ENCODE data around the gene HCRTR2. TPM values are rescaled to one million over a fixed set of nuclear protein-coding genes. Genes with fewer than 3 reads are reported as not detected.

Gene HCRTR2
- total RNA-seq, 2 experiments from 2014 or later = not detected

DNA sequence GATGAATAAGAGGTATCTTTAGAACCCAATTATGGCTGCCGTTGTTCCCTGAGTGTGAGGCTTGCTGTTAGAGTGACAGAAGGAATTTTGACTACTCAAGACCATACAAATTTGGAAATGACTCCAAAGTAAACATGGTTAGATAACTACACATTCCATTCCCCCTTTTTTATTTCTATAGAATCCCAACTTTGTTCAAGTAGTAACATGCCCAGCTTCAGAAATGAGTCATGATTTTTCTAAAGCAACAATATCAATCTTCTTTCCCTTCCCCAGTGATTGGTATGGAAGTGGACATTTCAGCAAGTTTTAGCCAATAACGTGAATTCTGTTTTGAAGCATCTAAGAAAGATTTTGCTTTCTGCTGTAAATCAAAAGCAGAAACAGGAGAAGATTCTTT, 37.8 kb downstream of the HCRTR2 start:
- no peaks in the 10 kb centered on the region for H3K27me3 Mint-ChIP-seq
- ChIA-PET POLR2A (interaction anchor here (0.7 kb wide), 1 partner anchor 158 kb away, joined by 4 read pairs; no protein-coding TSS in a partner anchor), CTCF (no interaction called here)
- Histone ChIP-seq H3K27me3 (ENCODE audit: control insufficient read depth in 1 of 2, insufficient read depth in 2 of 2, low read length in 2 of 2) (no peaks in the 10 kb centered on the region), H3K4me1 (ENCODE audit: insufficient read depth, low read length) (no peaks in the 10 kb centered on the region), H3K9me3 (ENCODE audit: control insufficient read depth in 1 of 2, insufficient read depth in 1 of 2, low read length in 2 of 2) (peaks cover 5 to 6% of the 10 kb centered on the region in 2 experiments), H3K27ac (ENCODE audit: low read depth in 1 of 2, low read length in 2 of 2) (no peak overlapping the region), H3K4me3 (ENCODE audit: low read length) (no peak overlapping the region), H3K36me3 (ENCODE audit: insufficient read depth, low read length) (no peaks in the 10 kb centered on the region)
- H3K36me3 Mint-ChIP-seq (ENCODE audit: low read depth) = no peaks in the 10 kb centered on the region
- no peaks in the 10 kb centered on the region for H3K4me1 Mint-ChIP-seq (ENCODE audit: low read depth)
- TF ChIP-seq, protein P1, sequence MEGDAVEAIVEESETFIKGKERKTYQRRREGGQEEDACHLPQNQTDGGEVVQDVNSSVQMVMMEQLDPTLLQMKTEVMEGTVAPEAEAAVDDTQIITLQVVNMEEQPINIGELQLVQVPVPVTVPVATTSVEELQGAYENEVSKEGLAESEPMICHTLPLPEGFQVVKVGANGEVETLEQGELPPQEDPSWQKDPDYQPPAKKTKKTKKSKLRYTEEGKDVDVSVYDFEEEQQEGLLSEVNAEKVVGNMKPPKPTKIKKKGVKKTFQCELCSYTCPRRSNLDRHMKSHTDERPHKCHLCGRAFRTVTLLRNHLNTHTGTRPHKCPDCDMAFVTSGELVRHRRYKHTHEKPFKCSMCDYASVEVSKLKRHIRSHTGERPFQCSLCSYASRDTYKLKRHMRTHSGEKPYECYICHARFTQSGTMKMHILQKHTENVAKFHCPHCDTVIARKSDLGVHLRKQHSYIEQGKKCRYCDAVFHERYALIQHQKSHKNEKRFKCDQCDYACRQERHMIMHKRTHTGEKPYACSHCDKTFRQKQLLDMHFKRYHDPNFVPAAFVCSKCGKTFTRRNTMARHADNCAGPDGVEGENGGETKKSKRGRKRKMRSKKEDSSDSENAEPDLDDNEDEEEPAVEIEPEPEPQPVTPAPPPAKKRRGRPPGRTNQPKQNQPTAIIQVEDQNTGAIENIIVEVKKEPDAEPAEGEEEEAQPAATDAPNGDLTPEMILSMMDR (IDR thresholded peaks at IDR 0.05) = no peak
- no peak for ATAC-seq (ENCODE audit: poor library complexity)
- no peak for DNase-seq
- intact Hi-C loops (cut with DNase I, micrococcal nuclease) = no loop called here
- H3K9me3 Mint-ChIP-seq = peaks cover 14% of the 10 kb centered on the region
- H3K4me3 Mint-ChIP-seq = no peak overlapping the region
- no peak overlapping the region for H3K27ac Mint-ChIP-seq

DNA sequence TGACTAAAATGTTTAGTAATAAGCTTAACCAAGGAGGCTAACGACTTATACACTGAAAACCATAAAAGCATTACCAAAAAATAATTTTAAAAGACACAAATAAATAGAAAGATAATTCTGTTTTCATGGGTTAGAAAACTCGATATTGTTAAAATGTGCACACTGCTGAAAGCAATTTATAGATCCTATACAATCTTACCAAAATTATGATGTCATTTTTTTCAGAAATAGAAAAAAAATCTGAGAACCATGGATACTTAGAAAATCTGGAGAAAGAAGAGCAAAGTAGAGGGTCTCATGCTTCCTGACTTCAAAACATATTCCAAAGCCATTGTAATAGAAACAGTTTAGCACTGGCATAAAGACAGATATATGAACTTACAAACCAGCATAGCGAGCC, 46.6 kb downstream of the HCRTR2 start:
- POLR2A ChIA-PET = no interaction called here

DNA sequence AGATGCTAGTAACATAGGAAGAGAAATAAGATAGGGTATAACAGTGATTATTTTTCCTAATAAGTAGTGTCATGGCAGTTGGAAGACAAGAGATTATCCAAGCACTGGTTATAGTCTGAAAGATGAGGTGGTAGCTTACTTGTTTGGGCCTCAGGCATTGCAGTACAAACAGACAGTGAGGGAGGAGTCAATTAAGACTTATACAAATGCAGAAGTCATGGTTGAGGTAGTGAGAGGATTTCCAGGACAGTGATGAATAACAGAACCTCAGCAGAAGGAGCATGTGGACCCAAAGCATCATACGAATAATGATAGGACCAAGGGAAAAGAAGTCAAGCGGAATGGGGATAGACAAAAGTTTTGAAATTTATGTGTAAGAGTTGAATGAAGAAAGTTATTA, 53.5 kb downstream of the HCRTR2 start:
- Histone ChIP-seq H3K27me3 (ENCODE audit: control insufficient read depth in 1 of 2, insufficient read depth in 2 of 2, low read length in 2 of 2) (no peaks in the 10 kb centered on the region), H3K4me3 (ENCODE audit: low read length) (no peak overlapping the region), H3K9me3 (ENCODE audit: control insufficient read depth in 1 of 2, insufficient read depth in 1 of 2, low read length in 2 of 2) (peaks cover 8 to 9% of the 10 kb centered on the region in 2 experiments), H3K27ac (ENCODE audit: low read depth in 1 of 2, low read length in 2 of 2) (no peak overlapping the region), H3K36me3 (ENCODE audit: insufficient read depth, low read length) (no peaks in the 10 kb centered on the region), H3K4me1 (ENCODE audit: insufficient read depth, low read length) (no peaks in the 10 kb centered on the region)
- CTCF ChIA-PET = no interaction called here
- no peak overlapping the region for H3K4me3 Mint-ChIP-seq
- peaks cover 5% of the 10 kb centered on the region for H3K9me3 Mint-ChIP-seq
- H3K4me1 Mint-ChIP-seq (ENCODE audit: low read depth) = no peaks in the 10 kb centered on the region
- intact Hi-C loops (cut with DNase I, micrococcal nuclease) = no loop called here
- H3K27me3 Mint-ChIP-seq = no peaks in the 10 kb centered on the region
- POLR2A ChIA-PET = no interaction called here
- H3K36me3 Mint-ChIP-seq (ENCODE audit: low read depth) = no peaks in the 10 kb centered on the region
- H3K27ac Mint-ChIP-seq = no peak overlapping the region
- ATAC-seq (ENCODE audit: poor library complexity) = no peak
- DNase-seq = no peak
- TF ChIP-seq, protein P1 (IDR thresholded peaks at IDR 0.05) = no peak

More for the DNA sequence above, 46.6 kb downstream of the HCRTR2 start:
- TF ChIP-seq, protein P1 (IDR thresholded peaks at IDR 0.05) = no peak
- CTCF ChIA-PET = no interaction called here
- no peak overlapping the region for H3K27ac Mint-ChIP-seq
- Histone ChIP-seq H3K27ac (ENCODE audit: low read depth in 1 of 2, low read length in 2 of 2) (no peak overlapping the region), H3K9me3 (ENCODE audit: control insufficient read depth in 1 of 2, insufficient read depth in 1 of 2, low read length in 2 of 2) (peaks cover 6 to 9% of the 10 kb centered on the region in 2 experiments), H3K4me3 (ENCODE audit: low read length) (no peak overlapping the region), H3K27me3 (ENCODE audit: control insufficient read depth in 1 of 2, insufficient read depth in 2 of 2, low read length in 2 of 2) (no peaks in the 10 kb centered on the region), H3K4me1 (ENCODE audit: insufficient read depth, low read length) (no peaks in the 10 kb centered on the region), H3K36me3 (ENCODE audit: insufficient read depth, low read length) (no peaks in the 10 kb centered on the region)
- no peaks in the 10 kb centered on the region for H3K27me3 Mint-ChIP-seq
- intact Hi-C loops (cut with DNase I, micrococcal nuclease) = no loop called here
- ATAC-seq (ENCODE audit: poor library complexity) = no peak
- no peaks in the 10 kb centered on the region for H3K36me3 Mint-ChIP-seq (ENCODE audit: low read depth)
- no peak overlapping the region for H3K4me3 Mint-ChIP-seq
- peaks cover 8% of the 10 kb centered on the region for H3K9me3 Mint-ChIP-seq
- no peaks in the 10 kb centered on the region for H3K4me1 Mint-ChIP-seq (ENCODE audit: low read depth)
- DNase-seq = no peak

Data from CD4-positive, alpha-beta T cell (primary cell).